SH-SY5Y (cell line): Measurements from ENCODE around the gene RAP2B.

Experiments
- GATA2 ChIP-seq: IDR thresholded peaks from 2 replicates; pipeline ENCODE4 v1.6.1; 2011; ENCODE audit warnings: mild to moderate bottlenecking, low read depth, low read length
- GATA3 ChIP-seq: IDR thresholded peaks from 2 replicates; pipeline ENCODE4 v1.6.1; 2011; ENCODE audit warnings: low read depth, mild to moderate bottlenecking, low read length, moderate library complexity

- TF ChIP-seq GATA3 (no peak), GATA2 (no peak)
Measured at GRCh38 chr3:153171256-153171655, 9.2 kb downstream of the RAP2B start.
